OCI-LY7 (cell line): ENCODE results near the gene AEBP2.

Experiments used
- EZH2phosphoT487 ChIP-seq: fragments of 200-600 bp; sonication (generic); IDR thresholded peaks from 2 replicates; pipeline ENCODE4 v1.6.1; 2018; ENCODE audit warnings: low read depth, borderline replicate concordance, mild to moderate bottlenecking, mixed run types, antibody characterized with exemption, low read length, moderate library complexity, mixed read lengths
- TF ChIP-seq, protein P1 (sequence below): fragments of 200-600 bp; sonication (generic); conservative IDR thresholded peaks from 2 replicates; pipeline ENCODE4 v1.5.1; 2014; ENCODE audit warnings: mild to moderate bottlenecking, antibody characterized with exemption, low read length, moderate library complexity, mixed read lengths

DNA sequence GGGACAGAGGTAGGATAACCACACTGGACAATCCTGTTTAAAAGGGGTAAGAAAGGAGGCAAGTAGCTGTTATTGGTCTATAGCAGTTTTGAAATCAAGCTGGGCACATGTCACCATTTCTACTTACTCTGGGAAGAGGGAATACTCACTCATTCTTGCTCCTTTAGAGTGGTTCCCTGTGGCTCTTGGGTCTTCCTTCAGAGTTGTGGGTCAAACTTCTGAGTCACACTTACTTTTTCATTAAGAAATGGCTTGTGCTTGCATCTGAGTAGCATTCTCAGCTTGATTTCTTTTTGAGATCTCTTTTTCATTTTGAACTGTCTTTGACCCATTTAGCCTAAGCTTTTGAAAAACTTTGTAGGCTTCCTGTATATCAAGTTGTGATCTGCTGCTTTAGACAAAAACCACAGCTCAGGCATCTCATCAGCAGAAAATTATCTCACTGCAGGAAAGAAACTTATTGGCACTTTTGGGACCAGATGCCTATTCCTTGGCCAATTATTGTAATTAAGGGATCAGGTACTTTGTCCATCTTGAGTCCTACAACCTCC, 122.2 kb downstream of the AEBP2 start:
- TF ChIP-seq, protein P1, sequence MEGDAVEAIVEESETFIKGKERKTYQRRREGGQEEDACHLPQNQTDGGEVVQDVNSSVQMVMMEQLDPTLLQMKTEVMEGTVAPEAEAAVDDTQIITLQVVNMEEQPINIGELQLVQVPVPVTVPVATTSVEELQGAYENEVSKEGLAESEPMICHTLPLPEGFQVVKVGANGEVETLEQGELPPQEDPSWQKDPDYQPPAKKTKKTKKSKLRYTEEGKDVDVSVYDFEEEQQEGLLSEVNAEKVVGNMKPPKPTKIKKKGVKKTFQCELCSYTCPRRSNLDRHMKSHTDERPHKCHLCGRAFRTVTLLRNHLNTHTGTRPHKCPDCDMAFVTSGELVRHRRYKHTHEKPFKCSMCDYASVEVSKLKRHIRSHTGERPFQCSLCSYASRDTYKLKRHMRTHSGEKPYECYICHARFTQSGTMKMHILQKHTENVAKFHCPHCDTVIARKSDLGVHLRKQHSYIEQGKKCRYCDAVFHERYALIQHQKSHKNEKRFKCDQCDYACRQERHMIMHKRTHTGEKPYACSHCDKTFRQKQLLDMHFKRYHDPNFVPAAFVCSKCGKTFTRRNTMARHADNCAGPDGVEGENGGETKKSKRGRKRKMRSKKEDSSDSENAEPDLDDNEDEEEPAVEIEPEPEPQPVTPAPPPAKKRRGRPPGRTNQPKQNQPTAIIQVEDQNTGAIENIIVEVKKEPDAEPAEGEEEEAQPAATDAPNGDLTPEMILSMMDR, result no peak
- TF ChIP-seq EZH2phosphoT487, result no peak
